HCT116 (cell line): ENCODE results near the gene DYNC1I1. TPM values are rescaled to one million over a fixed set of nuclear protein-coding genes. Genes with fewer than 3 reads are reported as not detected.

ENCODE experiments used
- ATAC-seq: fragments of 200-7000 bp; cut with Tn5 transposase; 2 replicates; pipeline ENCODE4 v1.9.1; 2020; ENCODE audit warnings: mild to moderate bottlenecking, moderate library complexity
- BruUV-seq: library from RNA; stranded (reverse); fragments of 400-500 nt; replicated peaks from 2 replicates; lab custom pipeline; 2021; lab: Mats Ljungman, UMichigan
- CTCF ChIA-PET: fragments of 300-600 bp; sonication (Branson Sonifier 250); formaldehyde crosslinking; loops from one replicate; lab custom pipeline; 2021; ENCODE audit warnings: antibody characterized with exemption; lab: Charles Lee
- POLR2A ChIA-PET: fragments of 300-600, 350-600 bp; sonication (Branson Sonifier 250); formaldehyde crosslinking; loops from one replicate; lab custom pipeline; 2021; ENCODE audit warnings: antibody characterized with exemption; lab: Charles Lee
- RAD21 ChIA-PET, 2 experiments: fragments of 300-600 bp; sonication (Branson Sonifier 250); formaldehyde crosslinking; loops; one replicate each; lab custom pipeline; 2023; ENCODE audit warnings: low total read pairs in 2 of 2; ENCODE audit not compliant: uncharacterized antibody in 2 of 2, unreplicated experiment in 2 of 2, low non-redundant PET in 1 of 2; lab: Charles Lee
- DNase-seq: peaks from one replicate; pipeline ENCODE4 v3.0.0-alpha.2; 2010; ENCODE audit warnings: low read depth, low spot score
- H2AFZ ChIP-seq: fragments of 200-600 bp; shearing (Covaris generic), sonication (generic); 2 replicates; pipeline ENCODE4 v1.6.1; 2017; ENCODE audit warnings: low read depth, mixed run types, mixed read lengths, antibody characterized with exemption, low read length; ENCODE audit not compliant: poor library complexity, severe bottlenecking
- H3K27ac ChIP-seq: 2 replicates; pipeline ENCODE4 v1.5.1; 2012; ENCODE audit warnings: low read depth, low read length
- H3K27me3 ChIP-seq: fragments of 200-600 bp; sonication (generic); 2 replicates; pipeline ENCODE4 v1.6.1; 2016; ENCODE audit warnings: mixed run types, low read length, mixed read lengths; ENCODE audit not compliant: insufficient read depth
- H3K36me3 ChIP-seq, 2 experiments: fragments of 200-500 bp in 1 of 2; fragments of 200-600 bp in 1 of 2; sonication (Bioruptor generic) in 1 of 2; sonication (generic) in 1 of 2; 2 replicates each; pipeline versions ENCODE4 v1.5.1 to v1.6.1; 2014 to 2016; ENCODE audit warnings: low read length in 2 of 2, inconsistent platforms in 1 of 2, mixed read lengths in 1 of 2, mixed run types in 1 of 2; ENCODE audit not compliant: insufficient read depth in 2 of 2, control insufficient read depth in 1 of 2
- H3K4me1 ChIP-seq, 2 experiments: fragments of 200-600 bp in 1 of 2; sonication (generic) in 1 of 2; 2 replicates each; pipeline versions ENCODE4 v1.5.1 to v1.6.1; 2012 to 2017; ENCODE audit warnings: low read length in 2 of 2, inconsistent platforms in 1 of 2, mild to moderate bottlenecking in 1 of 2, mixed read lengths in 1 of 2, mixed run types in 1 of 2, moderate library complexity in 1 of 2; ENCODE audit not compliant: insufficient read depth in 2 of 2, control insufficient read depth in 1 of 2
- H3K4me2 ChIP-seq: fragments of 200-600 bp; sonication (generic); 2 replicates; pipeline ENCODE4 v1.6.1; 2017; ENCODE audit warnings: mixed run types, low read length, mixed read lengths
- H3K4me3 ChIP-seq, 2 experiments: fragments of 200-600 bp in 1 of 2; sonication (generic) in 1 of 2; replicated peaks in 1 of 2; 2 replicates each; pipeline ENCODE4 v1.5.1; 2011 to 2016; ENCODE audit warnings: low read length in 2 of 2, control low read depth in 1 of 2, low read depth in 1 of 2, mild to moderate bottlenecking in 1 of 2, mixed read lengths in 1 of 2, mixed run types in 1 of 2
- H3K79me2 ChIP-seq: fragments of 200-600 bp; sonication (generic); 2 replicates; pipeline ENCODE4 v1.6.1; 2017; ENCODE audit warnings: mild to moderate bottlenecking, mixed run types, low read length, moderate library complexity, mixed read lengths; ENCODE audit not compliant: insufficient read depth
- H3K9ac ChIP-seq: fragments of 200-600 bp; sonication (generic); 2 replicates; pipeline ENCODE4 v1.6.1; 2016; ENCODE audit warnings: low read length, mixed read lengths
- H3K9me2 ChIP-seq: fragments of 200-600 bp; sonication (generic), shearing (Covaris generic); 2 replicates; pipeline ENCODE4 v1.6.1; 2017; ENCODE audit warnings: mixed run types, mild to moderate bottlenecking, moderate library complexity; ENCODE audit not compliant: insufficient read depth
- H3K9me3 ChIP-seq, 2 experiments: fragments of 200-500 bp in 1 of 2; fragments of 200-600 bp in 1 of 2; sonication (Bioruptor generic) in 1 of 2; sonication (generic) in 1 of 2; 2 replicates each; pipeline ENCODE4 v1.6.1; 2014 to 2017; ENCODE audit warnings: low read length in 2 of 2, mixed read lengths in 2 of 2, inconsistent platforms in 1 of 2, low read depth in 1 of 2, mild to moderate bottlenecking in 1 of 2, mixed run types in 1 of 2, moderate library complexity in 1 of 2; ENCODE audit not compliant: control insufficient read depth in 1 of 2, insufficient read depth in 1 of 2
- H4K20me1 ChIP-seq: fragments of 200-600 bp; sonication (generic), shearing (Covaris generic); 2 replicates; pipeline ENCODE4 v1.6.1; 2017; ENCODE audit warnings: mixed run types, mild to moderate bottlenecking, moderate library complexity; ENCODE audit not compliant: insufficient read depth
- CBX3 ChIP-seq: IDR thresholded peaks from 2 replicates; pipeline ENCODE4 v1.6.1; 2012; ENCODE audit warnings: low read depth
- CTCF ChIP-seq, 3 experiments: fragments of 200-600 bp in 1 of 3; sonication (generic) in 1 of 3; IDR thresholded peaks in 2 of 3; conservative IDR thresholded peaks in 1 of 3; 2 replicates each; pipeline ENCODE4 v1.5.1; 2012 to 2017; ENCODE audit warnings: low read depth in 2 of 3, low read length in 2 of 3, antibody characterized with exemption in 1 of 3, borderline replicate concordance in 1 of 3, control low read depth in 1 of 3, mild to moderate bottlenecking in 1 of 3, mixed read lengths in 1 of 3, mixed run types in 1 of 3, moderate library complexity in 1 of 3; ENCODE audit not compliant: insufficient read depth in 1 of 3
- ELF1 ChIP-seq: IDR thresholded peaks from 2 replicates; pipeline ENCODE4 v1.6.1; 2012; ENCODE audit warnings: low read depth, borderline replicate concordance
- JUND ChIP-seq: IDR thresholded peaks from 2 replicates; pipeline ENCODE4 v1.6.1; 2012
- POLR2A ChIP-seq: IDR thresholded peaks from 2 replicates; pipeline ENCODE4 v1.7.0; 2011; ENCODE audit warnings: borderline replicate concordance; ENCODE audit not compliant: insufficient read depth, insufficient read length; ENCODE audit errors: extremely low read depth
- RAD21 ChIP-seq: IDR thresholded peaks from 2 replicates; pipeline ENCODE4 v1.6.1; 2012; ENCODE audit warnings: low read depth, mild to moderate bottlenecking
- SIN3A ChIP-seq: IDR thresholded peaks from 2 replicates; pipeline ENCODE4 v1.6.1; 2012; ENCODE audit warnings: low read depth
- TCF7L2 ChIP-seq: IDR thresholded peaks from 2 replicates; pipeline ENCODE4 v1.7.0; 2011; ENCODE audit warnings: borderline replicate concordance, inconsistent platforms; ENCODE audit not compliant: insufficient read depth, insufficient read length; ENCODE audit errors: extremely low read depth
- YY1 ChIP-seq: IDR thresholded peaks from 2 replicates; pipeline ENCODE4 v1.6.1; 2011; ENCODE audit warnings: low read length, low read depth, moderate library complexity, mild to moderate bottlenecking; ENCODE audit not compliant: insufficient replicate concordance; ENCODE audit errors: extremely low read depth
- ZFX ChIP-seq: fragments of 450-650 bp; IDR thresholded peaks from 2 replicates; pipeline ENCODE4 v1.6.1; 2017
- ZNF274 ChIP-seq: fragments of 200-500 bp; sonication (Bioruptor generic); IDR thresholded peaks from 2 replicates; pipeline ENCODE4 v1.6.1; 2014; ENCODE audit warnings: mild to moderate bottlenecking, low read depth, low read length, inconsistent platforms
- intact Hi-C: fragments of 100-400 bp; cut with micrococcal nuclease; formaldehyde crosslinking; loops from 2 replicates; pipeline ENCODE4 v1.10.0; 2022
- total RNA-seq: library from RNA; stranded (reverse); gene quantifications from one replicate; pipeline ENCODE4 v1.2.1, GENCODE V29; 2021; ENCODE audit not compliant: unreplicated experiment

The DYNC1I1 gene
- total RNA-seq, 1 experiment from 2014 or later, result not detected

GRCh38 chr7:96136600-96137239 is 364.4 kb downstream of the DYNC1I1 start:
- Histone ChIP-seq H3K36me3 (0 out of 4 replicates have a peak, but pooled peaks cover 0 to 2% of the 10 kb centered on the region in 2 experiments), H3K27ac (no peak overlapping the region), H3K9me2 (no peaks in the 10 kb centered on the region), H3K27me3 (no peaks in the 10 kb centered on the region), H2AFZ (no peak overlapping the region), H4K20me1 (no peaks in the 10 kb centered on the region; the same call in 1 of the 2 replicates), H3K4me3 (no peak overlapping the region), H3K79me2 (no peaks in the 10 kb centered on the region), H3K4me2 (no peak overlapping the region), H3K4me1 (no peaks in the 10 kb centered on the region), H3K9ac (no peak overlapping the region), H3K9me3 (no peaks in the 10 kb centered on the region)
- ATAC-seq (no peak), DNase-seq (no peak)
- no peak for TF ChIP-seq RAD21
- no peak for TF ChIP-seq JUND
- TF ChIP-seq POLR2A, result no peak
- TF ChIP-seq CTCF (IDR thresholded peaks at IDR 0.05 in 2 of 3, conservative IDR thresholded peaks at IDR 0.05 in 1 of 3; ENCODE audit: borderline replicate concordance in 1 of 3, insufficient read depth in 1 of 3, low read depth in 2 of 3, low read length in 2 of 3), result no peak
- no peak for TF ChIP-seq SIN3A
- TF ChIP-seq ZFX, result no peak
- no peak for TF ChIP-seq ZNF274
- TF ChIP-seq TCF7L2, result no peak
- TF ChIP-seq YY1, result no peak
- TF ChIP-seq CBX3, result no peak
- no peak for TF ChIP-seq ELF1
- ChIA-PET RAD21 (no interaction called here), POLR2A (no interaction called here), CTCF (no interaction called here)
- BruUV-seq, result no TSS peak
- intact Hi-C loops, result no loop called here
